Measurements from ENCODE around the gene RAC3.
A peak's percentile ranks its signal among the peaks of the same experiment; 100 is the strongest.

The RAC3 gene

DNA sequence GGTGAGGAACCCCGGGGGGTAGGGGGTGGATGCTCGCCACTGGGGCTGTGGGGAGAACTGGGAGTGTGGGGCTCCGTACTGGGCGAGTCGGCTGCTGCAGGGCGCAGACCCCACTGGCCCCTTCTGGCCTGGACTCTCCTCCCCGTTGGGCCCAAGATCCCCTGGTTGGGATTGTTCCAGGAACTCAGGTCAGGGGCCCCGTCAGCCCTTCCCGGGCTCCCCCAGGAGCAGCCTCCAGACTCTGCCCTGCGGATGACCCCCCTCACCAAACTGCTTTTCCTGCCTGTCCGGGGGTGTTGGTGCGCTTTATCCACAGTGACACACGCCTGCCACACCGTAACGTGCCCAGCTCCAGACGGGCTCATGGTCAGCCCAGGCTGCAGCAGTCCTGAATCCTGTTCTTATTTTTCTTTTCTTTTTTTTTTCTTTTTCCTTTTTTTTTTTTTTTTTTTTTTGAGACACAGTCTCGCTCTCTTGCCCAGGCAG, 29.9 kb upstream of the RAC3 start:
- Histone ChIP-seq H3K9me3 (ENCODE audit: severe bottlenecking) (no peaks in the 10 kb centered on the region), H3K4me3 (ENCODE audit: low read depth, low read length) (no peak overlapping the region), H3K27ac (peak overlapping the region; percentile 60), H3K27me3 (ENCODE audit: insufficient read depth, low read depth, severe bottlenecking) (no peaks in the 10 kb centered on the region), H3K36me3 (peaks cover 10% of the 10 kb centered on the region)
- DNase-seq = no peak
- TF ChIP-seq, protein P1, sequence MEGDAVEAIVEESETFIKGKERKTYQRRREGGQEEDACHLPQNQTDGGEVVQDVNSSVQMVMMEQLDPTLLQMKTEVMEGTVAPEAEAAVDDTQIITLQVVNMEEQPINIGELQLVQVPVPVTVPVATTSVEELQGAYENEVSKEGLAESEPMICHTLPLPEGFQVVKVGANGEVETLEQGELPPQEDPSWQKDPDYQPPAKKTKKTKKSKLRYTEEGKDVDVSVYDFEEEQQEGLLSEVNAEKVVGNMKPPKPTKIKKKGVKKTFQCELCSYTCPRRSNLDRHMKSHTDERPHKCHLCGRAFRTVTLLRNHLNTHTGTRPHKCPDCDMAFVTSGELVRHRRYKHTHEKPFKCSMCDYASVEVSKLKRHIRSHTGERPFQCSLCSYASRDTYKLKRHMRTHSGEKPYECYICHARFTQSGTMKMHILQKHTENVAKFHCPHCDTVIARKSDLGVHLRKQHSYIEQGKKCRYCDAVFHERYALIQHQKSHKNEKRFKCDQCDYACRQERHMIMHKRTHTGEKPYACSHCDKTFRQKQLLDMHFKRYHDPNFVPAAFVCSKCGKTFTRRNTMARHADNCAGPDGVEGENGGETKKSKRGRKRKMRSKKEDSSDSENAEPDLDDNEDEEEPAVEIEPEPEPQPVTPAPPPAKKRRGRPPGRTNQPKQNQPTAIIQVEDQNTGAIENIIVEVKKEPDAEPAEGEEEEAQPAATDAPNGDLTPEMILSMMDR (IDR thresholded peaks at IDR 0.05; ENCODE audit: low read depth, low read length) = no peak

DNA sequence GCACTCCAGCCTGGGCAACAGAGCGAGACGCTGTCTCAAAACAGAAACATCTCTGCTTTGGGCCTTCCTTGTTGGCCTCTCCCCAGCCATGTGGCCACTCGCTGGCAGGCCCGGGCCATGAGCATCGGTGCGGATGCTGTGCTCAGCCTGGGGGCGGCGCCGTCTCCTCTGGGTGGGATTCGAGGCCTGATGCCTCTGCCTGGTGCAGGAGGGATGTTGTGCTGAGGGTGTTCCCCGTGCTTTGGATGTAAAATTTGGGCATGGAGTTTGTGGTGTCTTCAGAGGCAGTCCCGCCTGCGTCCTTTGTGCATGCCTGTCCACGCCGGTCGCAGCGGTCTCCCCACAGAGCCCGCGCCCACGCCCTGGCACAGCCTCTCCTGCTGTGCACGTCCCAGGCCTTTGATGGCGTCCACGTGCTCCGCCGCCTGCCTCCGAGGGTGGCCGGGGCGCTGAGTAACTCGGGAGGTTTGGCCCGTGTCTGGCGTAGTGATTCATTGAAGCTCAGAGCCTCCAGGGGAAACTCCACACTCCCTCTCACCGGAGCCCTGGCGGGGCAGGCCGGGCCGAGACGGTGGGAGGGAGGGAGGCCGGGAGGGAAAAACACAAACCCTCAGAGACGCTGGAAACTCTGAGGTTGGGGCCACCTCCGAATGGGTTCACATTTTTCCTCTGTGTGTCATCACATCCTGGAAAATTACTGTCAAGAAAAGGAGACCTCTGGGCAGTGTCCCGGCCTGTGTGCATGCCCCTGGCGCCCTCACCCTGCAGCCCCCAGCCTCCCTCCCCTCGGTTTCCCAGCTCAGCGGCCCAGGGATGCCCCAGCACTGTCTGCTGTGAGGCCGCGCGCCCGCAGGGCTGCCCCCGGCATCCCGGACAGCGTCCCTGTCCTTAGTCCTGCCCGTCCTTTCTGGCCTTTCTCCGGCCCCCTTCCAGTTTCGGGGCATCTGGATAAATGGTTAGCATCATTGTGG, 27.8 kb upstream of the RAC3 start:
- H3K27ac ChIP-seq = no peak overlapping the region
- peaks cover 5% of the 10 kb centered on the region for H3K36me3 ChIP-seq
- H3K9me3 ChIP-seq (ENCODE audit: severe bottlenecking) = no peaks in the 10 kb centered on the region
- DNase-seq = no peak
- TF ChIP-seq, protein P1 (IDR thresholded peaks at IDR 0.05; ENCODE audit: low read depth, low read length) = no peak
- no peak overlapping the region for H3K4me3 ChIP-seq (ENCODE audit: low read depth, low read length)
- H3K27me3 ChIP-seq (ENCODE audit: insufficient read depth, low read depth, severe bottlenecking) = no peaks in the 10 kb centered on the region

GRCh38 chr17:82004517-82005455, 26.7 kb upstream of the RAC3 start:
- H3K9me3 ChIP-seq (ENCODE audit: severe bottlenecking) = no peaks in the 10 kb centered on the region
- TF ChIP-seq, protein P1 (IDR thresholded peaks at IDR 0.05; ENCODE audit: low read depth, low read length) = no peak
- H3K27ac ChIP-seq = no peak overlapping the region; the same call in 1 of the 2 replicates
- DNase-seq = no peak
- no peak overlapping the region for H3K4me3 ChIP-seq (ENCODE audit: low read depth, low read length)
- peaks cover 9% of the 10 kb centered on the region for H3K36me3 ChIP-seq
- H3K27me3 ChIP-seq (ENCODE audit: insufficient read depth, low read depth, severe bottlenecking) = no peaks in the 10 kb centered on the region

- Histone ChIP-seq H3K4me3 (ENCODE audit: low read depth, low read length) (no peak overlapping the region), H3K9me3 (ENCODE audit: severe bottlenecking) (no peaks in the 10 kb centered on the region), H3K27me3 (ENCODE audit: insufficient read depth, low read depth, severe bottlenecking) (no peaks in the 10 kb centered on the region), H3K27ac (no peak overlapping the region; the same call in 1 of the 2 replicates), H3K36me3 (peaks cover 9% of the 10 kb centered on the region)
- TF ChIP-seq, protein P1 (IDR thresholded peaks at IDR 0.05; ENCODE audit: low read depth, low read length) = no peak
- DNase-seq = no peak
These were observed 25.7 kb upstream of the RAC3 start for GRCh38 chr17:82005701-82006348.

GRCh38 chr17:82006468-82007227, 24.8 kb upstream of the RAC3 start:
- H3K27me3 ChIP-seq (ENCODE audit: insufficient read depth, low read depth, severe bottlenecking) = no peaks in the 10 kb centered on the region
- H3K4me3 ChIP-seq (ENCODE audit: low read depth, low read length) = no peak overlapping the region
- TF ChIP-seq, protein P1 (IDR thresholded peaks at IDR 0.05; ENCODE audit: low read depth, low read length) = no peak
- DNase-seq = peak; percentile 76
- H3K36me3 ChIP-seq = peaks cover 12% of the 10 kb centered on the region
- no peaks in the 10 kb centered on the region for H3K9me3 ChIP-seq (ENCODE audit: severe bottlenecking)
- H3K27ac ChIP-seq = peak overlapping the region; percentile 56

All from WERI-Rb-1 (cell line).